WI38 (cell line): ENCODE results near the gene LPP.

ENCODE experiments used
- H3K4me3 ChIP-seq: 2 replicates; pipeline ENCODE4 v1.5.1; 2011; ENCODE audit warnings: low read depth, mild to moderate bottlenecking, control low read depth, low read length
- TF ChIP-seq, protein P1 (sequence below): IDR thresholded peaks from 2 replicates; pipeline ENCODE4 v1.5.1; 2012; ENCODE audit warnings: low read depth, mild to moderate bottlenecking, control low read depth, low read length

LPP gene

DNA sequence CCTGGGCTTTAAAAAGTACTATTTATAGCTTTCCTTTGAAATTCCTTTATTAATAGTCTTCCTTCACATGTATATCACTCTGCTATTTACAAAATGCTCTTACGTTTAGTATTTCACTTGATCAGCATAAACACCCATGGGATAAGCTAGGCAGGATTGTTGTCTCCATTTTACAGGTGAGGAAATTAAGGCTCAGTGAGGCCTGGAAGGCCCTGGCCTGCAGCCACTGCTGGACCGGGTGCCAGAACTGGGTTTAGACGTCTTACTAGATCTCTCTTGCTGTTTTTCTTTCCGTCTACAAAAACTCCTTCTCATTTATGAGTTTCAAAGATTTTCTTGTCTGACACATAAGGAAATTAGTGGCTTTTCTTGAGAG lies 236.4 kb downstream of the LPP start:
- TF ChIP-seq, protein P1, sequence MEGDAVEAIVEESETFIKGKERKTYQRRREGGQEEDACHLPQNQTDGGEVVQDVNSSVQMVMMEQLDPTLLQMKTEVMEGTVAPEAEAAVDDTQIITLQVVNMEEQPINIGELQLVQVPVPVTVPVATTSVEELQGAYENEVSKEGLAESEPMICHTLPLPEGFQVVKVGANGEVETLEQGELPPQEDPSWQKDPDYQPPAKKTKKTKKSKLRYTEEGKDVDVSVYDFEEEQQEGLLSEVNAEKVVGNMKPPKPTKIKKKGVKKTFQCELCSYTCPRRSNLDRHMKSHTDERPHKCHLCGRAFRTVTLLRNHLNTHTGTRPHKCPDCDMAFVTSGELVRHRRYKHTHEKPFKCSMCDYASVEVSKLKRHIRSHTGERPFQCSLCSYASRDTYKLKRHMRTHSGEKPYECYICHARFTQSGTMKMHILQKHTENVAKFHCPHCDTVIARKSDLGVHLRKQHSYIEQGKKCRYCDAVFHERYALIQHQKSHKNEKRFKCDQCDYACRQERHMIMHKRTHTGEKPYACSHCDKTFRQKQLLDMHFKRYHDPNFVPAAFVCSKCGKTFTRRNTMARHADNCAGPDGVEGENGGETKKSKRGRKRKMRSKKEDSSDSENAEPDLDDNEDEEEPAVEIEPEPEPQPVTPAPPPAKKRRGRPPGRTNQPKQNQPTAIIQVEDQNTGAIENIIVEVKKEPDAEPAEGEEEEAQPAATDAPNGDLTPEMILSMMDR = no peak
- no peak overlapping the region for H3K4me3 ChIP-seq

DNA sequence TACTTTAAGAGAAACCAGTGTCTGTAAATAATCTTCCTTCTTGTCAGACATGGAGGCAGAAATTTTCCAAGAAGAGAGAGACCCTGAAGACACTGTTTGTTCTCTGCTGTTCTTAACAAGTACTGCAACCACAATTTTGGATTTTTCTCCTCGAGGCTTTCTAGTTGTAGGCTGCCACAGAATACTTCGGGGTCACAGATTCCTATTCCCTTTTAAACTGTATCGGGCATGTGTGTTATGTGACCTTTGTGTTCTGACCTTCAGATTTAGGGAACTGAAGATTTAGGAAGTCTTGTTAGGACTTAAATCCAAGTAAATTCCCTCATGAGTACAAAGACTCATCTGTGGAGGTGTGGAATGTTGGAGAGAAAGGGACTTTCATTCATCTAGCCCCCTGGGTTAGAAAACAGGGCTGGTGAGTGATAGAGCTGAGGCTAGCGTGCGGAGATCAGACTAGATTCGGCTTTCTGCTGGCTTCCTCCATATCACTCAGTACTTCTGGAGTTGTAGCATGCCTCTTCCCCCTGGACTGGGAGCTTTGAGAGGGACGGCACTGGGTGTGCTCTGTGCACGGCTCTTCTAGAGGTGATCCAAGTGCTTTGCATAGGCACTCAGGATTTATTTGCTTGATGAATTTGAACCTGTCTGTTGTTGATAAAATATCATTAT lies 237.0 kb downstream of the LPP start:
- TF ChIP-seq, protein P1 = no peak
- H3K4me3 ChIP-seq = no peak overlapping the region

DNA sequence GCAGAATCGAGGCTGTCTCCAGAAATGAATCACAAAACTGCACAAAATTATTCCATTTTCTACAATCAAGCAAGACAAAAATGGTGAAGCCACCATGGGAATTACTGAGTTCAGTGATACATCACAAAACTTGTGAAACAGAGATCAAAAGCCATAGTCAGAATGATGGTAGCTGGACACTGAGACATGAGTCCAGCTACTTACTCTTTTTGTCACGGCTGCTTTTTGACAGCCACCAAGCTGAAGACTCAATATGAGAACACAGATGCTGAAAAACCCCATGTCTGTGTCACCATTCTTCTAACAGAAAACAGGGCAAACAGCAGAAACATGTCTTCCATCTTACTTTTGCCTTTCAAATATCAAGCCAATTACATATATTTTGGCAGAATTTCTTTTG lies 237.6 kb downstream of the LPP start:
- TF ChIP-seq, protein P1 = no peak
- no peak overlapping the region for H3K4me3 ChIP-seq

DNA sequence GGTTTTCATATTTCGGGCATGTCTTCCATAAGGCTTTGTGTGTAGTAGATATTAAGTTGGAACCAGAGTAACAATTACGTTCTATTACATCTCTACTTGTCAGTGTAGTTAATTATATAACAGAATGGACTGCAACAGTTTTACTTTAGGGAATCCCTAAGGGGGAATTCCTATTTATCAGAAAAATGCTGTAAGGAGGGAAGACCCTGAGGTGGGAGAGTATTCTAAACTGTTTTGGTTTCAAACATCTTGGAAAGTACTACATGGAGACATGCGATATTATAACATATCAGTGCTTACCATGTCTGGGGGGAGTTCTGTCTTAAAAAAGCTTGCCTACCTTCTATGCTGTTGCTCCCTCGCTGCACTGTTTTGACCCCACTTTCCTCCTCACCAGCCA lies 238.1 kb downstream of the LPP start:
- H3K4me3 ChIP-seq = no peak overlapping the region
- TF ChIP-seq, protein P1 = no peak

DNA sequence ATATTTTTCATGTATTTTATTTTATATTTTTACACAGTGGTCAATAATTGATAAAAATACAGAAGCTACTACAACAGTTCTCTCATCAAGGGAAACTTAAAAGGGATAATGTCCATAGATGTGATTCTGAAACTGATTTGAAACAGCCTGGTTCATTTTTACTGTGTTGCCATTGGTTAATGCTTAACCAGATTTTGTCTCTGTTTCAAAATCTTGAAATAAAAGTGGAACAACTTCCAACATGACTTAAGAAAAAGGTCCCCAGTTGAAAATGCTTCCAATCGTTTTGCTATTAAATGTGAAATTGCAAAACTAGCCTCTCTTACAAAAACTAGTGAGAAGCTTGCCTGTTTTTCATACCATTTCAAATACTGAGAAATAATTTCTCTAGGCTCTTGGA lies 240.7 kb downstream of the LPP start:
- H3K4me3 ChIP-seq = no peak overlapping the region
- TF ChIP-seq, protein P1 = no peak

DNA sequence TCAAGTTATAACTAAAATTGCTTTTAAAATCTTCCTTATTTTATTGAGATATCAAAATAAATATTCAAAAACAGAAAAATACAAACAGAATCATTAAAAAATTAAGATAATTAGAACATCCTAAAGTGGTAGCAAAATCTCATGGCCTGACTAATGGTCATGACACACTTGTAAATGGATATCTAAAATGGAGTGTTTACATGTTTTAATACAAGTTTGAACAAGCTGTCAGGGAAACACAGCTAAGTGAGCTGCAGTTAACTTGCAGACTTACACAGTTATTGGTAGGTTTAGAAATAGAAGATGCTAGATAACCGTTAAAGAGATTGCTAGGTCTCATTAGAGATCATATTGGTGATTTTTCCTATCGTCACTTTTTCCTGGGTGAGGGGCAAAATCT lies 242.3 kb downstream of the LPP start:
- H3K4me3 ChIP-seq = no peak overlapping the region
- TF ChIP-seq, protein P1 = no peak

DNA sequence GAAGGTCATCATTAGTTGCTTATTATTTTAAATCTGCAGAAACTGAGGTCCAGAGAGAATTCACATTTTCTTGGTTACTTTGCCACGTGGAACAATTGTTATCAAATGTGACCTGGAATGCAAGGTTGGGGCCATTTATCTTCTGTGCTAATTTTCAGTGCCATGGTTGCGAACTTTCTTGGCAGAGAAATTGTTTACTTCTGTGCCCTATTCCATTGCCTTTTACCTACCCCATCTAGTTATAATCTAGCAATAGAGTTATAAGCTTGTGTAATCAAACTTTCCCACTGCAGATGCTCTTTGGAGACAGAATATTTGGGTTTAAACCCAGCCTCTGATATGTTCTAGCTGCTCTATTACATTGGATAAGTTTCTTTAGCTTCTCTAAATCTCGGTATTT lies 242.9 kb downstream of the LPP start:
- TF ChIP-seq, protein P1 = no peak
- no peak overlapping the region for H3K4me3 ChIP-seq
